GM23248 (cell line): ENCODE results near the gene CNFN.

Experiments
- EZH2 ChIP-seq: fragments of 200-600 bp; sonication (generic); IDR thresholded peaks from 2 replicates; pipeline ENCODE4 v1.6.1; 2018; ENCODE audit warnings: antibody characterized with exemption, mild to moderate bottlenecking; ENCODE audit not compliant: insufficient read depth, poor library complexity, severe bottlenecking
- EZH2phosphoT487 ChIP-seq: fragments of 200-600 bp; sonication (generic); IDR thresholded peaks from 2 replicates; pipeline ENCODE4 v1.6.1; 2018; ENCODE audit warnings: antibody characterized with exemption, moderate library complexity, mild to moderate bottlenecking, low read depth; ENCODE audit not compliant: insufficient read depth

GRCh38 chr19:42407085-42407815 is 17.2 kb upstream of the CNFN start:
- TF ChIP-seq EZH2 (no peak), EZH2phosphoT487 (no peak)
